ENCODE results near the gene GRAMD1B.

GRAMD1B gene

DNA sequence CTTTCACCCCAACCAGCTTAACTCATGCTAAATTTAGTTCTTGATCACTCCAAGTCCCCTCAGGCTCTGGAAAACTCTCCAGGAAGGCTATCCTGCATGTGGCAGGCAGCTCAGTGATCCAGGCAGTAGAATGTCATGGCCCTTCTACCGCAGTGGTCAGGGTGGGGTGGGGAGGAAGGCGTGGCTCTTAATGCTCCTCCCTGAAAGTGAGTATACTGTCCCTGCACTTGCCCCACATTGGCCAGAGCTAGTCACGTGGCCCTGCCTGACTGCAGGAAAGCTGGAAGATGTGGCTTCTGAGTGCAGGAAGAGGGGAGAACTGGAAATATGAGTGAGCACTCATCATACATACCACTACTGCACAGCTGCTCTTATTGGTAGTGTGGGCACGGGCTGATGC, 102.1 kb downstream of the GRAMD1B start:
- no peak for DNase-seq (ENCODE audit: low read depth, low spot score)

DNA sequence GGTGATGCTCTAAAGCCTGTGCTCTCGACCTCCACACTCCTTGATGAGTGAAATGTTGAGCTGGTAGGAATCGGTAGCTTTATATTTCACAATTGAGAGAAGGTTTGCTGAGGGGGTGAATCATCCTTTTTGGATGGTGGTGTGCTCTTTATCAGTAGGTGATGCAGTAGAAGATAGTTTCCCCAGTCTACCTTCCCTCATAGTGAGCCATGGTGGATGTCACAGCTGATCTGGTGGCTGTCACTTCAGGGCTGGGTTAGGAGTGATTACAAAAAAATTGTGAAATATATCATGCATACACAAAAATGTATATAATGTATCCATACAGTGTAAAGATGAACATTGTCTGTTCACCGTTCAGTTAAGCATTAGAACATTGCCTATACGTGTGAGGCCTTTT, 105.3 kb downstream of the GRAMD1B start:
- DNase-seq (ENCODE audit: low read depth, low spot score) = no peak

DNA sequence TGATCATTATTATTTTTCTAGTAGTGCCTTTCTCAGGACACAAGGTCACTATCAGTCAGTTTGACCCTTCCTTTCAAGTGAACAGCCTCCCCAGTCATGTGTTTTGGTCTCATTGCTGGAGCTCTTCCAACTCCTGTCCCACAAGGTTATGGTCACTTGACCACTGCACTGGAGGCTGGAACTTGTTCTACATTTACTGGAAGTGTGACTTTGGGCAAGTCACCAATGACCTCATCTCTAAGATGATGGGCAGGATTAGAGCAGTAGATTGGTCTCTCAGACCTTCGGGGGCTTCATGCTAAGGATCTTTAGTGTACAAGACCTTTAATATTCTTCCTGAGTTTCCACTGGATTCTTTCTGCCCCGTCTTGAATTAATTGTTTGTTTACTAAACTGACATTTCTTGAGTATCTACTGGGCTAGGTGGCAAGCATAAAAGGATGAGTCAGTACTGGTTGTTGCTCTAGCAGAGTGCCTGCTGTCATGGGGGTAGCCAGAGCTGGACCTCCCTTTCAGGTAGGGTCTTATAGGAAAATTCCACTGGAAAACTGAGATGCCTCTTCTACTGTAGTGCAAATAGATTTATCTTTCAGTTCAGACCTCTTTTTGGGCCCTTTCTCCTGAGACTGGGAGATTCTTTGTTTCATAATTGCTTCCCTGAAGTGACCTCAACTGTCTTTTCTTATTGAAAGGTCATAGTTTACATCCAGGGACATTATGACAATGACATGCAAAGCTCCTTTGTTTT, 106.8 kb downstream of the GRAMD1B start:
- DNase-seq (ENCODE audit: low read depth, low spot score) = no peak

DNA sequence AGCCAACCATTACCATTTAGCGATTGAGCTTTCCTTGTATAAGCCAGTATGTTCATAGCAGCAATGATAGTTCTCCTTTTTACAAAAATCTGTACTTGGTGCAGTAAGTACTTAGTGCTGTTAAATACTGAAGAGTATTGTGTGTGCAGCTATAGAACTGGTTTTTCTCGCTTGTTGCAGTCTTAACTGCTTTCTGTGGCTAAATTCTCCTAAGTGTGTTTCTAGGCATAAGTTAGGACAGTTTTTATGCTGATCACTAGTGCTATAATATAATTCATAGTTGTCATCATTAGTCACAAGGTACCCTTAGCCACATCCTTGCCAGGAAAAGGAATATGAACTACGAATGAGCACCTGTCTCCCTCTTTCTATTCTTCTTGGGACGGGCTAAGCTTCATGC, 107.7 kb downstream of the GRAMD1B start:
- DNase-seq (ENCODE audit: low read depth, low spot score) = no peak

DNA sequence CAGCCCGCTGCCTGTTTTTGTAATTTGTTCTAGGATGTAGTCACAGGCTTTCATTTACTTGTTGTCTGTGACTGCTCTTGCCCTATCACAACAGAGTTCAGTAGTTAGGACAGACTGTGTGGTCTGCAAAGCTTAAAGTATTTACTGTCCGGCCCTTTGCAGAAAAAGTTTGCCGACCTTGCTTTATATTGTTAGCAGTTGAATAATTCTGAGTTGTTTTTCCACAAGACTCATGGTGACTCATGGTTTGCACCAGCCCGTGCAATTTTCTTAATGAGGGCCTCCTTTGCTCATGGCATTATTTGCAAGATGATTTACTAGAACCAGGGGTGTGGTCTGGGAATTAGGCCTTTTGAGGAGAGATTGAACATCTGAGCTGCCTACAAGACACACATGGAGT, 113.7 kb downstream of the GRAMD1B start:
- no peak for DNase-seq (ENCODE audit: low read depth, low spot score)

DNA sequence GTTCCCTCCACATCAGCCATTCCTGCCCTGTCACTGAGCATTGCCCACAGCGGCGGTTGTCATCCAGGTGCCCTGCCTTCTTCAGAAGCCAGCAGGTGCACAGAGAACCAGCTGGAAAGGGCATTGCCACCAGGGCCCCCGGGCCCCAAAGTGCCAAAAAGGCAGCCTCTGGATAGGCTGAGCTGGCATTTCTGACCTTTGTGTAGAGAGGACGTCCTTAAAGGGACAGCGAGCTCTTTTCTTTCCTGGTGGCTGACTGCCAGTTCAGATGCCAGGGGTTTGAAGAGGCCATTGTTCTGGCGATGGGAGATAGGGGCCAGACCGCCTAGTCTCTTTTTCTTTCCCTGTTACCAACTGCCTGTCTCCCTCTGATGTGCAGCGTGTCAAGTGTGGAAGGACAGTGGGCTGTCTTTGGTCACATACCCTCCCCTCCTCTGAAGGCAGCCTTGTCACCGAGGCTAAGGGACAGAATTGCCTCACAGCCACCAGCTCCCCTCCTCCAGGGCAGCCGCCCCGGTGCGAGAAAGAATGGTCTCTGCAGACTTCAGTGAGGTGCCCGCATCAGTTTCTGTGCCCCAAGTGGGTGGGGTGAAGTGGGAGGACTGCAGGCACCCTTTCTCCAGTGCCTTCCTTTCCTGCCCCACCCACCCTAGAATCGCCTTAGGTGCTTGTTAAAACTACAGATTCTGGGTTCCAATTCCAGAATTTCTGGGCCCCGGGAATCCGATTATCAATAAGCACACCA, 114.7 kb downstream of the GRAMD1B start:
- no peak for DNase-seq (ENCODE audit: low read depth, low spot score)

DNA sequence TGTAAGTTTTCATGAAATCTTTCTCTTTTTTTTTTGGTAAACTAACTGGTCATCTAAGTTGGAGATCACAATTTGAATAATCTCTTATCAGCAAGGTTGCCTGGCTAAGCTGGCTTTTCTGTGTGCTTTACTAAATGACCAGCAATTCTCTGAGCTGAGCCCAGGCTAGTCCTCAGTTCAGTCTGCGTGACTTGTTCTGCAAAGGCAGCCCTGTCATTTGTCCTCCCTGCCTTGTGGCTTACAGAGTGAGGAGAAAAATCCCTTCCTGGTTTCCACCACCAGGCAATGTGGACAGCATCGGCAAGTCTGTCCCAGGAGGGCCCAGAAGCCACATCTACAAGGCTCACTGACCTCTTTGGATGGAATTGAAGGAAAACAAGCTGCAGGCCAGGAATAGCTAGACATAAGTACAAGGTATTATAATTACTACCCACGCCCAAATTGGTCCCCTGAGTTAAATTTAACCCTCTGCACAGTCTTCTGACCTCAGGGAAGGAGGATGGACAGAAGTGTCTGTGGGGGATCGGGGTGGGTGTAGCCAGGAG, 115.7 kb downstream of the GRAMD1B start:
- no peak for DNase-seq (ENCODE audit: low read depth, low spot score)

DNA sequence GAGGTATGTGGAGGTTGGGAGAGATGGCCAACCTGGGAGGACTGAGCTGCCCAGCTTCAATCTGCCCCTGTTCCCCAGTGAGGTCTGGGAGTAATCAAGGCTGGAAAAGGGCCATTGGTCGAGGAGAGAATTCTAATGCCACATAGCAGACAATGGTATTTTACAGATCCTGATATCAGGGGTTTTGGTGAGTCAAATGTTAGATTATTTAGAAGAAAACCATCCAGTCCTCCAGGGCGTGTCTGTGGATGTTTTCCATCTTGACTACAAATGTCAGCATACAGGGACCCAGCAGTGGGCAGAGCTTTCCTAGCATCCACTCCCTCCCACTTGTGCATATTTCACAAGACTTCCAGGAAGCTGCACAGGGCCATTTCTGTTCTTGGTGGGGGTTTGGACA, 116.4 kb downstream of the GRAMD1B start:
- DNase-seq (ENCODE audit: low read depth, low spot score) = no peak

DNA sequence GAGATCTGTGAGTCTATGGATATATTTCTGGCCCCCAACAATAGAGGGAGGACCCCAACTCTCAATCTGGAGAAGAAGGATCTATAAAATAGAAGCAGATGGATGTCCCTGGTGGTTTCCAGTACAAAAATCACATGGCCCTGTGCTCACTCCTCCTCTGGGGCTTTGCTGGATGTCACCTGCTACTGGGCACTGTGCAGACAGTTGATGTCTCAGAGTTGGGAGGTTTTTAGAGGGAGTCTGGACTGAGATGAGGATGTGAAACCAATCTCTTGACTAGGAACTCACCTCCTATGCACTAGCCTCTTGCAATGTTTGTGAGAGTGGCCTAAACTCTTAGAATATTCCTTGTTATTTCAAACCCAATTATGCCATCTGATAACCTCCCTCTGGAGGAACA, 117.1 kb downstream of the GRAMD1B start:
- no peak for DNase-seq (ENCODE audit: low read depth, low spot score)

DNA sequence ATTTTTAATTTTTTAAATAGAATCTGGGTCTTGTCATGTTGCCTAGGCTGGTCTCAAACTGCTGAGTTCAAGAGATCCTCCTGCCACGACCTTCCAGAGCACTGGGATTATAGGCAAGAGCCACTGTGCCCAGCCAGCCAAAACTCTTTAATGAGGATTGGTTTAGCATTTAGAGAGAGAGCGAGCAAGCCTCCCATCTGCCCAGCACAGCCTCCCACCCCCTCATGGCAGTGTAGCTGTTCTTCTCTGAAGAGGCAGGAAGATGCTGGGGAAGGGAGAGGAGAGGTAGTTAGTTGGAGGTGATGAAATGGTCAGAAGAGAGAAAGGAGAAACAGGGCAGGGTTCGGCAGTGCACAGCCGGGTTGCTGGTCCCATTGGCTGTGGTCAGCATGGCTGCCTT, 118.7 kb downstream of the GRAMD1B start:
- DNase-seq (ENCODE audit: low read depth, low spot score) = no peak

DNA sequence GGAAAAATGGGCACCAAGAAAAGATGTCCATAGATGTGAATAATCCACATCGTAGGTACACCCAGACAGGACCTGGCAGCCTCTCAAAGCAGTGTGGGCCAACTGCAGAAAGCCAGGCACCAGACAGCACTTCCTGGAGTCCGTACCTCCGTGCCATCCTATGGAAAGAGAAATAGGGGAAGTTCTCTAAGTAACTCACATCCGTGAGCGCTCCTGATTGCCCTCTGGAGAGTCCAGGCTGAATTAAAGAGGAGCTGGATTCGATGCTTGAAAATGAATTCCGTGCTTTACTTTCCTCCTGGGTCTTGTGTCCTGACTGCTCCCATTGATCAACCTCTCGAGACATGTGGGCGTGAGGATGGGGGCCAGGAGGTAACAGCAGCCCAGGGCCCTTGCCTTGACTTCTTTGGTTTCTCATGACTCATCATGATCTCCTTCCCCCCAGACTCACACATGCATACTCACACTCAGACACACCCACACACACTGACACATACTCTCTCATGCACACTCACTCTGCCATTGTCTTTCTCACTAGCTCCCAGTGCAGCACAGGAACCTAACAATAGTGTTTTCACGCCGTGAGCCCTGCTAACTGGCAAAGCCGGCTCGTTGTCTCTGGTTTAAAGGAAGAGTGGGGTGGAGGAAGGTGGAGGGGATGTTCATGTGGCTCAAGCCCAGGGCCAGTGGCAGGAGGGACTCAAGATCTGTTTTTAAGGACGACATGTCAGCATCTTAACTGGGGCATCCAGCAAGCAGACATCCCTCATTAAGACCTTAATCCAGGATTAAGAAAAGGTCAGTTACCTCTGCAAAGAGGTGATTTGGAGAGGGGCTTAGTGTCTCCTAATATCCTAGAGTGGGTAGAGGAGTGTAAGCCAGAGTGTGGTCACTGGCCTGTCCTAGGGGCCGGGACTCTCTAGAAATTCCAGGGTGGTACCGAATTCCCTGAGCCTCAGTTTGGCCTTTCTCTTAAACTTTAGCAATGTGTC, 120.2 kb downstream of the GRAMD1B start:
- no peak for DNase-seq (ENCODE audit: low read depth, low spot score)

DNA sequence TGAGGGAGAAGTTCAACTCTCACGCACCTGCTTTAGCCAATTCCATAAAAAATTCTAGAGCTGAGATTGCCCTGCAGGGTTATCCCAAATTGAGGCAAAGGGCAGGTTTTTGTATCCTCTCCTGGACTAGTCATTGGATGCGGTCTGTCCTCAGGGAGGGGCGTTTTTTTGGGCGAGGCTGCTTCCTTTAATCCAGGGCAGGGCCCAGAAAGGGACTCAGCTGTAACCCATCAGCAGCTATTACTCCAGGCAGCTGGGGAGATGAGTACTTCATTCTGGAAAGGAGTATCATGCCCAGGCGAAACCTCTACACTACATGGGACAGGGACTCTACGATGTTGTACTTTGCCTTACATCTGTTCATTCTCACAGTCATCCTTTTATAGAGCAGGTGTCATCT, 121.0 kb downstream of the GRAMD1B start:
- DNase-seq (ENCODE audit: low read depth, low spot score) = no peak

DNA sequence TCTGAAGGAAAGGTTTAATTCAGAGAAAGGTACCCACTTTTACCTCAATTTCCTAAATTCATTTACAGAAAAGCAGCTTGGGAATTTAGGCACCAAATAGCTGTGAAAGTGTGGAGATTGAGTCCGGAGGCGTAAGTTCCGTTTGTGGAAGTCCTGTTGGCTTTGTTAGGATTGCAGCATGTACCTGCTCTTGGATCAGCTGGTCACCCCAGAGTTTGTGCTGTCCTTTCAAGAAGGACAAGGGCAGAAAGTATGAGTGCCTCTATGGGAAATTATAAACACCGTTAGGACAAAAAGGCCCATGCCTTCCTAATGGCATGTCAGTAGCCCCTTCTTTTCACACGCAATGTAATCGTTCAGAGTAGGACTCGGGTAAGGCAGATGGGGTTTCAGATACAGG, 126.6 kb downstream of the GRAMD1B start:
- DNase-seq (ENCODE audit: low read depth, low spot score) = no peak

DNA sequence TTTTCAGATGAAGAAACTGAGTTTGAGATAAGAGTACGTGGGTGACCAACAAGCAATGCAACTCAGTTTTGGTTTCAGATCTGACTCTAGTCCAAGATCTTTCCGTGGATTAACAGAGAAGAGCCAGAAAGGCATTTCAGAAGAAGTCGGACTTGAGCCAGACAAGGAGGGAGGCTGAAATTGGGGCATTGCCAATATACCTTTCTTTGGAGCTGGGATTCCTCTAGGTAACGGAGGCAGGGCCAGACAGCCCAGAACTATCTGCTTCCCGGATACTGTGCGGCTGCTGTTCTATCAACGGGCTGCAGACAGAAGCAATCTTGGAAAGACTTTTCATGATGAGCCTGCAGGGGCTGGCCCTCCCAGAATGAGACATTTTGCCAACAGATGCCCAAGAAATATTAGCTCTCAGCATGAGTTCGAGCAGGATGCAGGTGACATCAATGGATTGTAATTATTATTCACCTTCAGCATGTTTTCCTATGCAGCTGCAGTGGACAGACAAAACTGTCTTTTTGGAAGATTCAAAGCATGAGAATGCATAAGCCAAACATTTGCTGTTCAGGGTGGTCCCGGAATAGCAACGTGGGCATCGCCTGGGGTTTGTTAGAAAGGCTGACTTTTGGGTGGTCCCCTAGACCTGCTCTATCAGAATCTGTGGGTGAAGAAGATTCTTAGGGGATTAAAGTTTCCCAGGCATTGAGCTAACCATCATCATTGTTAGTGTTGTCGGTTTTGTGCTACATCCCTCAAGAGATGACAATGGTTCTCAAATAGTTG, 128.7 kb downstream of the GRAMD1B start:
- no peak for DNase-seq (ENCODE audit: low read depth, low spot score)

DNA sequence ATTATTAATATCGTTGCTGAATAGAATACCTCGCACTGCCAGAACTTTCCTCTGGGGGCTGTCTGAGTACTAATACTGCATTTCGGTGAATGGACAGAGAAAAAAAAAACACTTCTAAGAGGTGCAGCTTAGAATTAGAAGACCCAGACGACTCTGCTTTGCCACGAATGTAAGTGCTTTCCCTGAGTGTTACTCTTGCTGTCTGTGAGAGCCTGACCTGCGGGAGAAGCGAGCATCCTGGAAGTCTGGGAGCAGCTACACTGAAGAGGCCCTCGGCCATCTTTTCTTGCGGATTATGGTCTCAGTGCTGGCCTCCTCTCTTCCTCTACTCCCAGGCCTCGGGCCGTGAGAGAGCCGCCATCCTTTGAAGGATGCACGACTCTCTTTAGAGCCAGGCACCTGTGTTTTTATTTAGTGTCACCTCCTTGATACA, 129.5 kb downstream of the GRAMD1B start:
- no peak for DNase-seq (ENCODE audit: low read depth, low spot score)

DNA sequence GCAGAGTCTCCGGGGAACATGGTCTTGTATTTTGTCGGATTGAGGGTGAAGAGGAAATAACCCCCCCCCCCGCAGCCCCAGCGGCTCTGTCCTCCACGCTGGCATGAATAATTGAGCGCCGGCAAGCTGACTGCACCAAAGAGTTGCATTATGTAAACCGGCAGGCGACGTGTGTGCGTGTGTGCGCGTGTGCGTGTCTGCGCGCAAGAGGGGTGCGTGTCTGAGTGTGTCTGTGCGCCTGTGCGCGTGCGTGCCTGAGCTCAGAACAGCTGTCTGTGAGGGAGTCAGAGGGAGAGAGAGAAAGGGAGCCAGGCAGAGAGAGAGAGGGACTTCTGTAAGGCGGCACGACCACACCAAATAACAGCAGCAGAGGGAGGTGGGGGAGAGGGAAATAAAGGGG, 129.9 kb downstream of the GRAMD1B start:
- peak; percentile 49 for DNase-seq (ENCODE audit: low read depth, low spot score)

DNA sequence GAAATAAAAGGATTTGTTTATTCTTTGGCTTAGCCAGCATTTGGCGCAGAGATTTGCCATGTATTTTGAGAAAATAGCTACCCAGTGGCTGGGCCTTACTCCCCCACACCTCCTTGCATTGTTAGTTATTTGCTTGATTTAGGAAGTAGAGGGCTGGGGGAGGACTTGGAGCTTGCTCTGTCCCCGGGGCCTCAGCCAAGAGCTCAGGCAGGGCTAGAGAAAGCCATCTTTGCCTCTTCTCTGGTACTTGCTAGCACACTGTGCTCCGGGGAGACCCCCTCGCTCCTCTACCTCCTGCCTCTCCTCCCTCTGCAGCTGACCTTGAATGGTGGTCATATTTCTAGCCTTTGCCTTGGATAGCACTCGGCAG, 131.3 kb downstream of the GRAMD1B start:
- DNase-seq (ENCODE audit: low read depth, low spot score) = no peak

DNA sequence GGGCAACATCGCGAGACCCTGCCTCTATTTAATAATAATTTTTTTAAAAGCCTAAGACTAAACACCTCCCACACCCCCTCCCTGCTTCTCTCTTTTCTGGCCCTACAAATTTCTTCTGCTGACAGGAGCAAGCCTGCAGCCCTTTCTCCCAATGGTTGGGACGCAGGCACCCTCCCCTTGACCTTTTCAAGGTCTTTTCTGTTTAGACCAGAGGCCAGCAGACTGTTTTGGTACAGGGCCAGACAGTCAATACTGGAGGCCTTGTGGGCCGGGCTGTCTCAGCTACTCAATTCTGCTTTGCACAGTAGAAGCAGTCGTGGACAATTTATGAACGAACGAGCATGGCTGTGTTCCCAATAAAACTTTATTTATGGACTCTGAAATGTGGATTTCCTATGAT, 132.1 kb downstream of the GRAMD1B start:
- no peak for DNase-seq (ENCODE audit: low read depth, low spot score)

DNA sequence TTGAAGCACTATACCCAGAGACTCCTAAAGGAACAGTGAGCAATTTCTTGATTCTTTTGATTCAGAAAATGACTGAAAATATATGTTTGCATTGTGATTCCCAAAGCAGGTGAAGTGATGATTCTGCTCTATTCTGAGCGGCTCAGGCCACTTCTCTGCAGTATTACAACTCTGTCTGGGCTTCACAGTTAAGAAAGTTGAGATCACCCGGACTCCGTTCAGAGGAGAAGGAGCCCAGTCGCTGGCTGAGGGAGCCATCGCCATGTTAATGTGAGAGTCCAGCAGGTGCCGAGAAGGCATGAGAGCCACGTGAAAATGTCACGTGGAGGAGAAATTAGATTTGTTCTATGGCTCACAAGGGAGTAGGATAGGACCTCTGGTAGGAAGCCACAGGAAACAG, 132.8 kb downstream of the GRAMD1B start:
- no peak for DNase-seq (ENCODE audit: low read depth, low spot score)

DNA sequence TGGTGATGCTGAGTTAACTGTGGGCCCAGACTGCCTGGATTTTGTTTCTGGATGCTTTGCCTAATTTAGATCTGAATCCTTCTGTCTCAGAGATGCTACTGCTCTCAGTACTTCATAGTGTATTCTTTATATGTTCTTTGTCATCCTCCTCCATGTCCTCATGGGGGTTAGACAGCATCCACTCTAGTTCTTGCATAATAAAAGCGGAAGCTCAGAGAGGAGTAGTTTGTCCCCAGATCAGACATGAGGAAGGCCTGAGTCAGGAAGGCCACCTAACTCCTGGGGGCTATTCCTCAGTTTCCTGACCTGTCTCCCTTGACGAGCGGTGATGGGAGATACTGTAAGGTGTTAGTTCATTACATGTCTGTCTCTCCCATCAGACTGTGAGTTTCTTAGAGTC, 134.2 kb downstream of the GRAMD1B start:
- no peak for DNase-seq (ENCODE audit: low read depth, low spot score)

DNA sequence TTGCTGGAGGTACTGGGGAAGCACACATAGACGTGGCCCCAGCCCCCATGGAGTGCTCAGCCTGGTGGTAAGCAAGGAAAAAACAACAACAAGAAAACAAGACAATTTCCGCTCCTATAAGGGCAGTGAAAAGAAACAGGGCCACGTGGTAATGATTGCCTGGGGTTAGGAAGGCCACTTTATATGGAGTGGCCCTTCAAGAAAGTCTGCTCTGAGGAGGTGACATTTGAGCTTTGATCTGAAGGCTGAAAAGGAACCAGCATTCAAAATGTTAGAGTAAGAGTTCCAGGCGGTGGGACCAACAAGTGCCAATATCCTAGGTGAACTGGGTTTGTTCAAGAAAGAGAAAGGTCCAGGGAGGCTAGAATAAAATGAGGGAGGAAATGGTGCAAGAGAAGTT, 136.8 kb downstream of the GRAMD1B start:
- no peak for DNase-seq (ENCODE audit: low read depth, low spot score)

All from ELF-1 (cell line).